HCT116 (cell line): ENCODE results near the gene OR10A2. TPM values are rescaled to one million over a fixed set of nuclear protein-coding genes. Genes with fewer than 3 reads are reported as not detected.

Experiments used
- ATAC-seq: fragments of 200-7000 bp; cut with Tn5 transposase; 2 replicates; pipeline ENCODE4 v1.9.1; 2020; ENCODE audit warnings: mild to moderate bottlenecking, moderate library complexity
- BruUV-seq: library from RNA; stranded (reverse); fragments of 400-500 nt; replicated peaks from 2 replicates; lab custom pipeline; 2021; lab: Mats Ljungman, UMichigan
- CTCF ChIA-PET: fragments of 300-600 bp; sonication (Branson Sonifier 250); formaldehyde crosslinking; loops from one replicate; lab custom pipeline; 2021; ENCODE audit warnings: antibody characterized with exemption; lab: Charles Lee
- POLR2A ChIA-PET: fragments of 300-600, 350-600 bp; sonication (Branson Sonifier 250); formaldehyde crosslinking; loops from one replicate; lab custom pipeline; 2021; ENCODE audit warnings: antibody characterized with exemption; lab: Charles Lee
- RAD21 ChIA-PET, 2 experiments: fragments of 300-600 bp; sonication (Branson Sonifier 250); formaldehyde crosslinking; loops; one replicate each; lab custom pipeline; 2023; ENCODE audit warnings: low total read pairs in 2 of 2; ENCODE audit not compliant: uncharacterized antibody in 2 of 2, unreplicated experiment in 2 of 2, low non-redundant PET in 1 of 2; lab: Charles Lee
- DNase-seq: peaks from one replicate; pipeline ENCODE4 v3.0.0-alpha.2; 2010; ENCODE audit warnings: low read depth, low spot score
- H2AFZ ChIP-seq: fragments of 200-600 bp; shearing (Covaris generic), sonication (generic); 2 replicates; pipeline ENCODE4 v1.6.1; 2017; ENCODE audit warnings: low read depth, mixed run types, mixed read lengths, antibody characterized with exemption, low read length; ENCODE audit not compliant: poor library complexity, severe bottlenecking
- H3K27ac ChIP-seq: 2 replicates; pipeline ENCODE4 v1.5.1; 2012; ENCODE audit warnings: low read depth, low read length
- H3K27me3 ChIP-seq: fragments of 200-600 bp; sonication (generic); 2 replicates; pipeline ENCODE4 v1.6.1; 2016; ENCODE audit warnings: mixed run types, low read length, mixed read lengths; ENCODE audit not compliant: insufficient read depth
- H3K36me3 ChIP-seq, 2 experiments: fragments of 200-500 bp in 1 of 2; fragments of 200-600 bp in 1 of 2; sonication (Bioruptor generic) in 1 of 2; sonication (generic) in 1 of 2; 2 replicates each; pipeline versions ENCODE4 v1.5.1 to v1.6.1; 2014 to 2016; ENCODE audit warnings: low read length in 2 of 2, inconsistent platforms in 1 of 2, mixed read lengths in 1 of 2, mixed run types in 1 of 2; ENCODE audit not compliant: insufficient read depth in 2 of 2, control insufficient read depth in 1 of 2
- H3K4me1 ChIP-seq, 2 experiments: fragments of 200-600 bp in 1 of 2; sonication (generic) in 1 of 2; 2 replicates each; pipeline versions ENCODE4 v1.5.1 to v1.6.1; 2012 to 2017; ENCODE audit warnings: low read length in 2 of 2, inconsistent platforms in 1 of 2, mild to moderate bottlenecking in 1 of 2, mixed read lengths in 1 of 2, mixed run types in 1 of 2, moderate library complexity in 1 of 2; ENCODE audit not compliant: insufficient read depth in 2 of 2, control insufficient read depth in 1 of 2
- H3K4me2 ChIP-seq: fragments of 200-600 bp; sonication (generic); 2 replicates; pipeline ENCODE4 v1.6.1; 2017; ENCODE audit warnings: mixed run types, low read length, mixed read lengths
- H3K4me3 ChIP-seq, 2 experiments: fragments of 200-600 bp in 1 of 2; sonication (generic) in 1 of 2; replicated peaks in 1 of 2; 2 replicates each; pipeline ENCODE4 v1.5.1; 2011 to 2016; ENCODE audit warnings: low read length in 2 of 2, control low read depth in 1 of 2, low read depth in 1 of 2, mild to moderate bottlenecking in 1 of 2, mixed read lengths in 1 of 2, mixed run types in 1 of 2
- H3K79me2 ChIP-seq: fragments of 200-600 bp; sonication (generic); 2 replicates; pipeline ENCODE4 v1.6.1; 2017; ENCODE audit warnings: mild to moderate bottlenecking, mixed run types, low read length, moderate library complexity, mixed read lengths; ENCODE audit not compliant: insufficient read depth
- H3K9ac ChIP-seq: fragments of 200-600 bp; sonication (generic); 2 replicates; pipeline ENCODE4 v1.6.1; 2016; ENCODE audit warnings: low read length, mixed read lengths
- H3K9me2 ChIP-seq: fragments of 200-600 bp; sonication (generic), shearing (Covaris generic); 2 replicates; pipeline ENCODE4 v1.6.1; 2017; ENCODE audit warnings: mixed run types, mild to moderate bottlenecking, moderate library complexity; ENCODE audit not compliant: insufficient read depth
- H3K9me3 ChIP-seq, 2 experiments: fragments of 200-500 bp in 1 of 2; fragments of 200-600 bp in 1 of 2; sonication (Bioruptor generic) in 1 of 2; sonication (generic) in 1 of 2; 2 replicates each; pipeline ENCODE4 v1.6.1; 2014 to 2017; ENCODE audit warnings: low read length in 2 of 2, mixed read lengths in 2 of 2, inconsistent platforms in 1 of 2, low read depth in 1 of 2, mild to moderate bottlenecking in 1 of 2, mixed run types in 1 of 2, moderate library complexity in 1 of 2; ENCODE audit not compliant: control insufficient read depth in 1 of 2, insufficient read depth in 1 of 2
- H4K20me1 ChIP-seq: fragments of 200-600 bp; sonication (generic), shearing (Covaris generic); 2 replicates; pipeline ENCODE4 v1.6.1; 2017; ENCODE audit warnings: mixed run types, mild to moderate bottlenecking, moderate library complexity; ENCODE audit not compliant: insufficient read depth
- ATF3 ChIP-seq: IDR thresholded peaks from 2 replicates; pipeline ENCODE4 v1.6.1; 2012
- CBX3 ChIP-seq: IDR thresholded peaks from 2 replicates; pipeline ENCODE4 v1.6.1; 2012; ENCODE audit warnings: low read depth
- EGR1 ChIP-seq: IDR thresholded peaks from 2 replicates; pipeline ENCODE4 v1.6.1; 2012; ENCODE audit warnings: low read depth
- ELF1 ChIP-seq: IDR thresholded peaks from 2 replicates; pipeline ENCODE4 v1.6.1; 2012; ENCODE audit warnings: low read depth, borderline replicate concordance
- EZH2 ChIP-seq: fragments of 200-600 bp; sonication (generic); IDR thresholded peaks from 2 replicates; pipeline ENCODE4 v1.6.1; 2017; ENCODE audit warnings: antibody characterized with exemption, mixed run types
- EZH2phosphoT487 ChIP-seq: fragments of 200-600 bp; IDR thresholded peaks from 2 replicates; pipeline ENCODE4 v1.6.1; 2018; ENCODE audit warnings: antibody characterized with exemption, borderline replicate concordance
- FOSL1 ChIP-seq: IDR thresholded peaks from 2 replicates; pipeline ENCODE4 v1.6.1; 2012; ENCODE audit warnings: low read depth
- POLR2AphosphoS5 ChIP-seq: IDR thresholded peaks from 2 replicates; pipeline ENCODE4 v1.6.1; 2011; ENCODE audit warnings: mild to moderate bottlenecking, low read depth, low read length, moderate library complexity
- RAD21 ChIP-seq: IDR thresholded peaks from 2 replicates; pipeline ENCODE4 v1.6.1; 2012; ENCODE audit warnings: low read depth, mild to moderate bottlenecking
- SP1 ChIP-seq: IDR thresholded peaks from 2 replicates; pipeline ENCODE4 v1.6.1; 2012; ENCODE audit warnings: low read depth
- SRF ChIP-seq: IDR thresholded peaks from 2 replicates; pipeline ENCODE4 v1.6.1; 2012; ENCODE audit warnings: low read depth
- ZFX ChIP-seq: fragments of 450-650 bp; IDR thresholded peaks from 2 replicates; pipeline ENCODE4 v1.6.1; 2017
- intact Hi-C: fragments of 100-400 bp; cut with micrococcal nuclease; formaldehyde crosslinking; loops from 2 replicates; pipeline ENCODE4 v1.10.0; 2022
- total RNA-seq: library from RNA; stranded (reverse); gene quantifications from one replicate; pipeline ENCODE4 v1.2.1, GENCODE V29; 2021; ENCODE audit not compliant: unreplicated experiment
- TF ChIP-seq, protein P1 (sequence below): IDR thresholded peaks from 2 replicates; pipeline ENCODE4 v1.6.1; 2012; ENCODE audit warnings: low read depth
- TF ChIP-seq, protein P2 (sequence below): IDR thresholded peaks from 2 replicates; pipeline ENCODE4 v1.6.1; 2012

The OR10A2 gene
- total RNA-seq, 1 experiment from 2014 or later: not detected

- Histone ChIP-seq H3K4me1 (no peaks in the 10 kb centered on the region), H3K27ac (no peak overlapping the region), H2AFZ (no peak overlapping the region), H3K9me2 (no peaks in the 10 kb centered on the region), H3K36me3 (no peaks in the 10 kb centered on the region), H3K4me3 (no peak overlapping the region), H3K9me3 (no peaks in the 10 kb centered on the region), H3K4me2 (no peak overlapping the region), H3K79me2 (no peaks in the 10 kb centered on the region), H4K20me1 (no peaks in the 10 kb centered on the region), H3K9ac (no peak overlapping the region), H3K27me3 (no peaks in the 10 kb centered on the region)
- POLR2A ChIA-PET: no interaction called here
- RAD21 ChIA-PET: no interaction called here
- CTCF ChIA-PET: interaction anchor here (2.1 kb wide), 1 partner anchor 44 kb away, joined by 5 read pairs; no protein-coding TSS in a partner anchor
- DNase-seq: no peak
- no peak for TF ChIP-seq SP1
- TF ChIP-seq SRF: no peak
- no peak for TF ChIP-seq CBX3
- TF ChIP-seq ATF3: no peak
- TF ChIP-seq POLR2AphosphoS5: no peak
- no peak for TF ChIP-seq EGR1
- no peak for TF ChIP-seq ELF1
- no peak for TF ChIP-seq FOSL1
- no TSS peak for BruUV-seq
- intact Hi-C loops: no loop called here
- ATAC-seq: peak; percentile 47; the same call in 1 of the 2 replicates
These were observed 6.8 kb upstream of the OR10A2 start for GRCh38 chr11:6855971-6856541.

DNA sequence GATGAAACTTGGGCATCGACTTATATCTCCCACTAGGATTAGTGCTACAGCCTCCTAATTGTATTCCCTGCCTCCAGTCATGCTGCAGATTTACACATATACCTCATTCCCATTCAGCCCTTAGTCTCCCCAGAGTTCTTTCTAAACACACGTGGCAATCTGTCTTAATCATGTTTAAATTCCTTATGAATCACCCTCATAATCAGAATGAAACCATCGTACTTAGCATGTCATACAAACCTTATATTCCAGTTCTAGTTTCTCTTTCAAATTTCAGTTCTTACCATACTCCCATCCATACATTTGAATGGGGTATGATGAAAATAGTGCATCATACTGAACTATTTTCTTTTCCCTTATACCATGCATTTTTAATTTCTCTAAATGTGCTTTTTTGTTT is 6.0 kb upstream of the OR10A2 start:
- ChIA-PET RAD21 (no interaction called here), CTCF (no interaction called here), POLR2A (no interaction called here)
- H2AFZ ChIP-seq: no peak overlapping the region
- H3K27ac ChIP-seq: no peak overlapping the region
- no peaks in the 10 kb centered on the region for H3K9me2 ChIP-seq
- ATAC-seq (no peak), DNase-seq (no peak)
- no peaks in the 10 kb centered on the region for H3K36me3 ChIP-seq
- no peak for TF ChIP-seq RAD21
- TF ChIP-seq, protein P1, sequence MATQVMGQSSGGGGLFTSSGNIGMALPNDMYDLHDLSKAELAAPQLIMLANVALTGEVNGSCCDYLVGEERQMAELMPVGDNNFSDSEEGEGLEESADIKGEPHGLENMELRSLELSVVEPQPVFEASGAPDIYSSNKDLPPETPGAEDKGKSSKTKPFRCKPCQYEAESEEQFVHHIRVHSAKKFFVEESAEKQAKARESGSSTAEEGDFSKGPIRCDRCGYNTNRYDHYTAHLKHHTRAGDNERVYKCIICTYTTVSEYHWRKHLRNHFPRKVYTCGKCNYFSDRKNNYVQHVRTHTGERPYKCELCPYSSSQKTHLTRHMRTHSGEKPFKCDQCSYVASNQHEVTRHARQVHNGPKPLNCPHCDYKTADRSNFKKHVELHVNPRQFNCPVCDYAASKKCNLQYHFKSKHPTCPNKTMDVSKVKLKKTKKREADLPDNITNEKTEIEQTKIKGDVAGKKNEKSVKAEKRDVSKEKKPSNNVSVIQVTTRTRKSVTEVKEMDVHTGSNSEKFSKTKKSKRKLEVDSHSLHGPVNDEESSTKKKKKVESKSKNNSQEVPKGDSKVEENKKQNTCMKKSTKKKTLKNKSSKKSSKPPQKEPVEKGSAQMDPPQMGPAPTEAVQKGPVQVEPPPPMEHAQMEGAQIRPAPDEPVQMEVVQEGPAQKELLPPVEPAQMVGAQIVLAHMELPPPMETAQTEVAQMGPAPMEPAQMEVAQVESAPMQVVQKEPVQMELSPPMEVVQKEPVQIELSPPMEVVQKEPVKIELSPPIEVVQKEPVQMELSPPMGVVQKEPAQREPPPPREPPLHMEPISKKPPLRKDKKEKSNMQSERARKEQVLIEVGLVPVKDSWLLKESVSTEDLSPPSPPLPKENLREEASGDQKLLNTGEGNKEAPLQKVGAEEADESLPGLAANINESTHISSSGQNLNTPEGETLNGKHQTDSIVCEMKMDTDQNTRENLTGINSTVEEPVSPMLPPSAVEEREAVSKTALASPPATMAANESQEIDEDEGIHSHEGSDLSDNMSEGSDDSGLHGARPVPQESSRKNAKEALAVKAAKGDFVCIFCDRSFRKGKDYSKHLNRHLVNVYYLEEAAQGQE: no peak
- no peak for TF ChIP-seq EZH2phosphoT487
- no peak for TF ChIP-seq EGR1
- no peak for TF ChIP-seq SP1
- TF ChIP-seq POLR2AphosphoS5: no peak
- TF ChIP-seq, protein P2, sequence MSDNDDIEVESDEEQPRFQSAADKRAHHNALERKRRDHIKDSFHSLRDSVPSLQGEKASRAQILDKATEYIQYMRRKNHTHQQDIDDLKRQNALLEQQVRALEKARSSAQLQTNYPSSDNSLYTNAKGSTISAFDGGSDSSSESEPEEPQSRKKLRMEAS: no peak
- no peak for TF ChIP-seq ZFX
- TF ChIP-seq SRF: no peak
- no peak for TF ChIP-seq CBX3
- no peak for TF ChIP-seq ATF3
- no peak for TF ChIP-seq EZH2
- no peaks in the 10 kb centered on the region for H4K20me1 ChIP-seq
- no peaks in the 10 kb centered on the region for H3K79me2 ChIP-seq
- H3K4me3 ChIP-seq: no peak overlapping the region
- H3K27me3 ChIP-seq: no peaks in the 10 kb centered on the region
- H3K9me3 ChIP-seq: no peaks in the 10 kb centered on the region
- no peak overlapping the region for H3K9ac ChIP-seq
- H3K4me2 ChIP-seq: no peak overlapping the region
- no TSS peak for BruUV-seq
- intact Hi-C loops: no loop called here
- no peaks in the 10 kb centered on the region for H3K4me1 ChIP-seq
